ENCODE data around the gene GCA. TPM values are rescaled to one million over a fixed set of nuclear protein-coding genes. Genes with fewer than 3 reads are reported as not detected.

GCA gene
- total RNA-seq, 6 donors from 2014 or later, result 12.7 to 101 (median 38.1) TPM

GRCh38 chr2:162317861-162318327, 26.0 kb upstream of the GCA start:
- DNase-seq (peak; percentile 47 to 62), ATAC-seq (ENCODE audit: low FRiP score in 2 of 2) (peak; percentile 49 to 54)
- Histone ChIP-seq H3K4me3 (peak overlapping the region; percentile 63 to 94 (median 82)), H3K27me3 (no peaks in the 10 kb centered on the region), H3K36me3 (no peaks in the 10 kb centered on the region), H3K9me3 (no peaks in the 10 kb centered on the region), H3K27ac (peak overlapping the region; percentile 95 to 98 (median 96)), H3K4me1 (peaks cover 29 to 44% (median 40%) of the 10 kb centered on the region in 4 donors)
- 3 to 10% methylated on average over 11 to 16 of the region's 16 CpGs for WGBS, 2 donors
- TF ChIP-seq CTCF (IDR thresholded peaks at IDR 0.05) (no peak), POLR2AphosphoS5 (IDR thresholded peaks at IDR 0.05) (peak; percentile 7 to 13), POLR2A (IDR thresholded peaks at IDR 0.05) (no peak), EP300 (IDR thresholded peaks at IDR 0.05) (no peak)

GRCh38 chr2:162318328-162319180, 25.4 kb upstream of the GCA start, which contains the start of gene IFIH1:
TSS of gene IFIH1 (minus strand) at chr2:162318684. CDS start at chr2:162318307, 377 bp downstream.
- no peaks in the 10 kb centered on the region for H3K9me3 ChIP-seq
- peak; percentile 93 to 97 for ATAC-seq (ENCODE audit: low FRiP score in 2 of 2)
- peak; percentile 86 to 91 for DNase-seq
- no peaks in the 10 kb centered on the region for H3K36me3 ChIP-seq
- peak within 1 kb of the TSS; percentile 95 to 98 (median 96) for H3K27ac ChIP-seq
- peaks cover 29 to 44% (median 40%) of the 10 kb centered on the region in 4 donors for H3K4me1 ChIP-seq
- 0 to 1% methylated on average over 17 to 23 of the region's 45 CpGs for WGBS, 2 donors
- TF ChIP-seq CTCF (IDR thresholded peaks at IDR 0.05), result peak in 1 of 6 experiments; percentile 21
- peak; percentile 61 to 65 for TF ChIP-seq POLR2AphosphoS5 (IDR thresholded peaks at IDR 0.05)
- peak in 1 of 4 donors; percentile 9 for TF ChIP-seq EP300 (IDR thresholded peaks at IDR 0.05)
- TF ChIP-seq POLR2A (IDR thresholded peaks at IDR 0.05), result peak; percentile 26 to 71 (median 34)
- no peaks in the 10 kb centered on the region for H3K27me3 ChIP-seq
- H3K4me3 ChIP-seq, result peak within 1 kb of the TSS; percentile 63 to 94 (median 82)

DNA sequence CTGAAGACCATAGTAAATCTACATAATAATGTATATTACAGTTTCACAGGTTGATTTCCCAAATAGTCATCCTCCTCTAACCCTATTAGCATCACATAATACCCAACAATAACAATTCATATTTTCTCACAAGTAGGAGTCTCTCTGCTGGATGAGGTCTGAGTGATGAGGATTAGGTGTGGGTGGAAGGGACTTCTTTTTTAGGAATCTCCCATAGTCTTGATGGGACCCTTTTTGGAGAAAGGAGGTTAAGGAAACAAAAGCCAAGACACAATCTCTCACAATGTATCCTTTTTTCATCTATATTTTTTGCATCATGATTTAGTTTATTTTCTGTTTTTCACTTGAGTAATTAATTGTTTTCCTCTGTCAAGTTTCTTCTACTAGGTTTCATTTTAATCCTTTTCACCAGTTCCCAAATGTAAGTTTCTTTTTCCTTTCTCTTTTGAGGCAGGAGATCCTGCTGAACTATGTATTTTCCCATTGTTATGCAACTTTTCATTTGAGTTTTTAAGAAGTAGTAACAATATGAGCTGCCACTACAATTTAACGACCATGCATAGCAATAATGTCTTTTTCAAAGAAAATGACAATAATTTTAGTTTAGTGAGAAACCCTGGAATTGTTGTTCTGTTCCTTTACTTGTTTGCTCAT, 22.9 kb upstream of the GCA start:
- WGBS, 2 donors, result 33 to 51% methylated on average over 1 of the region's 1 CpG

DNA sequence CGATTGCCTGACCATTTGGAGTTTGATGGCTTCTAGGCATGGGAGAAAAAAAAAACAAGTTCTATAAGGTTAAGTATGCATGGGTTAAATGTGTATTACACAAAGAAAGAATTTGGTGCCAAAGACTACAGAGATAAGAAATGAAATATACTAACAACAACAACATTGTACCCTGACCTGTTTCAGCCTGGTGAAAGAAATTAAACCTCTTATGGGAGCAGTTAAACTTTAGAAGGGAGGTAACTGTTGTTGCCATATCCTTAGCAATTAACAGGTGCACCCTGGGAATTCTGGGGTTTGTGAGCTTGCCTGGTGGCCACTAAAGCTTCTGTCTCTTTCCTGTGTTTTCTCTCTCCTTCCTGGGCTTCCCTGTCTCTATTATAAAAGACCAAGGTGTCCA, 19.0 kb upstream of the GCA start:
- ATAC-seq (ENCODE audit: low FRiP score in 2 of 2) (no peak), DNase-seq (no peak)
- no peaks in the 10 kb centered on the region for H3K9me3 ChIP-seq
- no peak overlapping the region for H3K27ac ChIP-seq
- 100% methylated on average over 1 of the region's 1 CpG for WGBS, 2 donors
- no peak overlapping the region for H3K4me3 ChIP-seq
- TF ChIP-seq POLR2A (IDR thresholded peaks at IDR 0.05), result no peak
- TF ChIP-seq EP300 (IDR thresholded peaks at IDR 0.05), result no peak
- no peak for TF ChIP-seq CTCF (IDR thresholded peaks at IDR 0.05)
- TF ChIP-seq POLR2AphosphoS5 (IDR thresholded peaks at IDR 0.05), result no peak
- H3K4me1 ChIP-seq, result peaks cover 3 to 15% (median 8%) of the 10 kb centered on the region in 4 donors
- H3K27me3 ChIP-seq, result no peaks in the 10 kb centered on the region
- H3K36me3 ChIP-seq, result no peaks in the 10 kb centered on the region

More for the DNA sequence above, 22.9 kb upstream of the GCA start:
- peaks cover 20 to 35% (median 30%) of the 10 kb centered on the region in 4 donors for H3K4me1 ChIP-seq
- TF ChIP-seq CTCF (IDR thresholded peaks at IDR 0.05) (no peak), POLR2A (IDR thresholded peaks at IDR 0.05) (no peak), POLR2AphosphoS5 (IDR thresholded peaks at IDR 0.05) (no peak), EP300 (IDR thresholded peaks at IDR 0.05) (no peak)
- no peaks in the 10 kb centered on the region for H3K9me3 ChIP-seq
- DNase-seq, result no peak
- H3K4me3 ChIP-seq, result no peak overlapping the region
- H3K27ac ChIP-seq, result no peak overlapping the region
- no peaks in the 10 kb centered on the region for H3K27me3 ChIP-seq
- ATAC-seq (ENCODE audit: low FRiP score in 2 of 2), result no peak
- no peaks in the 10 kb centered on the region for H3K36me3 ChIP-seq
